ENCODE results near the gene GLI1. TPM values are rescaled to one million over a fixed set of nuclear protein-coding genes. Genes with fewer than 3 reads are reported as not detected.

GLI1 gene
- total RNA-seq, 5 donors from 2014 or later (not counting 1 experiment from before 2014, with no cell fraction given): 0.53 to 1.6 (median 0.82) TPM

DNA sequence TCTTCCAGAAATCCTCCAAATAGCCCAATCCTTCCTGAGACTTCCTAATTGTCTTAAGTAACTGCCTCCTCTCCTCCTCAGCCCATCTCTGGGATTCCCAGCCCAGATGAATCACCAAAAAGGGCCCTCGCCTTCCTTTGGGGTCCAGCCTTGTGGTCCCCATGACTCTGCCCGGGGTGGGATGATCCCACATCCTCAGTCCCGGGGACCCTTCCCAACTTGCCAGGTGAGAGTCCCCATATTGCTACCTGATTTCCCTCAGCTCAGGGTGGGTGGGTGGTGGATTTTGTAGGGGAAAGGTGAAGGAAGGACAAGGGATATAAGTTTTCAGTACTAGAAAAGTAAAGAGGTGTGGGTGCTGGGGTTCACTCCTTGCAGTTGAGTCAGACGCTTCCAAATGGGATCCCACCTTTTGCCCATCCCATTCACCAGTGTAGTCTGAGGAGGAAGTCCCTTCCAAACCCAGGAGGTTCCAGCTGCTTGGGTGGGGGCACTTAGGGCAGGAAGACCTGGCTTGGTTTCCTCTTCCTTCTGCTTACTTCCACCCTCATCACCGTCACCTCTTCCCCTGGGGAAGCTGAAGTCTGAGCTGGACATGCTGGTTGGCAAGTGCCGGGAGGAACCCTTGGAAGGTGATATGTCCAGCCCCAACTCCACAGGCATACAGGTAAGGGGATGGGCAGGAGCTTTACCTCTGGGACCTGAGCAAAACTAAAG, 5.6 kb downstream of the GLI1 start:
- H3K4me1 ChIP-seq (ENCODE audit: control insufficient read depth in 1 of 2, extremely low read depth in 1 of 2, insufficient read depth in 2 of 2, low read length in 2 of 2): peaks cover 16 to 31% of the 10 kb centered on the region in 2 experiments
- H3K27ac ChIP-seq (ENCODE audit: low read length): no peak overlapping the region
- peaks cover 10 to 19% of the 10 kb centered on the region in 2 donors for H3K36me3 ChIP-seq (ENCODE audit: control insufficient read depth in 2 of 2, extremely low read depth in 1 of 2, insufficient read depth in 1 of 2, low read length in 1 of 2)
- Mint-ChIP-seq H3K27me3 (peaks cover 0 to 15% of the 10 kb centered on the region in 2 donors), H3K9me3 (no peaks in the 10 kb centered on the region), H3K4me3 (peak overlapping the region in 1 of 3 donors; percentile 5), H3K4me1 (peaks cover 31 to 43% (median 40%) of the 10 kb centered on the region in 3 donors), H3K27ac (peak overlapping the region in 1 of 2 donors; percentile 17), H3K36me3 (peaks cover 26% of the 10 kb centered on the region)
- CTCF ChIA-PET: interaction anchor here in 1 of 2 donors (0.7 to 0.9 kb wide), 2 partner anchors 12 to 373 kb away, joined by 4 read pairs; no protein-coding TSS in a partner anchor
- no peak overlapping the region for H3K4me3 ChIP-seq (ENCODE audit: control insufficient read depth in 1 of 2, extremely low read depth in 1 of 2, low read length in 1 of 2)
- H3K27me3 ChIP-seq (replicated peaks in 1 of 2; ENCODE audit: control insufficient read depth in 2 of 2, extremely low read depth in 1 of 2, insufficient read depth in 2 of 2, low read length in 1 of 2): peaks cover 0 to 27% of the 10 kb centered on the region in 2 experiments
- DNase-seq: no peak
- H3K9me3 ChIP-seq: no peaks in the 10 kb centered on the region
- no CpG with 5 or more reads among the region's 6 CpGs for WGBS (ENCODE audit: insufficient coverage)
- POLR2A ChIA-PET: interaction anchor here (0.8 to 1.0 kb wide), 2 partner anchors 10 kb away, joined by 4 read pairs; no protein-coding TSS in a partner anchor
- ATAC-seq (replicated peaks in 1 of 4): no peak

DNA sequence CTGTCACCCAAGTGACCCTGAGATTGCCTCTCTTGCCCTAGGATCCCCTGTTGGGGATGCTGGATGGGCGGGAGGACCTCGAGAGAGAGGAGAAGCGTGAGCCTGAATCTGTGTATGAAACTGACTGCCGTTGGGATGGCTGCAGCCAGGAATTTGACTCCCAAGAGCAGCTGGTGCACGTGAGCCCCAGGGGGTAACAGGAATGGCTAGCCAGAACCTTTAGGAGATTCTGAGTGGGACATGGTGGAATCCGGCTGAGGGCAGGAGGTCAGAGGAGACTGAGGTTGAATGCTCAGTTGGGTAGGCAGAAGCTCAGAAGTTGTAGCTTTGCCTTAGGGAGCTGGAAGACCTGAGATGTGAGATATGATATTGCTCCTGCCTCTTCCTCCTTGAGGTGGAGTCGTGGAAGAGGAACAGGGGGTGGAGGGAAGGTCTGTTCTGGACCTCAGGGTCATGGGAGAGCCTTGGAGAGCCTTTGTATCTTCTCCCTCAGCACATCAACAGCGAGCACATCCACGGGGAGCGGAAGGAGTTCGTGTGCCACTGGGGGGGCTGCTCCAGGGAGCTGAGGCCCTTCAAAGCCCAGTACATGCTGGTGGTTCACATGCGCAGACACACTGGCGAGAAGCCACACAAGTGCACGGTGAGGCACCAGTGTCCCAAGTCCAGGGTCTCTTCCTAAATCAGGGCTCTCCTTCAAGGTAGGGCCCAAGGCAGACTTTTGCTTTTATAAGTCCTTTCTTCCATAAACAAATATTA, 6.3 kb downstream of the GLI1 start:
- 85% methylated on average over 13 of the region's 14 CpGs for WGBS (ENCODE audit: insufficient coverage)
- Mint-ChIP-seq H3K4me1 (peaks cover 27 to 36% (median 35%) of the 10 kb centered on the region in 3 donors), H3K9me3 (no peaks in the 10 kb centered on the region), H3K36me3 (peaks cover 26% of the 10 kb centered on the region), H3K4me3 (no peak overlapping the region), H3K27me3 (peaks cover 0 to 11% of the 10 kb centered on the region in 2 donors), H3K27ac (peak overlapping the region; percentile 17 to 37)
- POLR2A ChIA-PET: interaction anchor here (0.5 to 1.0 kb wide), 4 partner anchors 9 to 39 kb away, joined by 3 to 4 read pairs (median 4); no protein-coding TSS in a partner anchor
- H3K9me3 ChIP-seq: no peaks in the 10 kb centered on the region
- ATAC-seq (replicated peaks in 1 of 4) (no peak), DNase-seq (no peak)
- H3K4me3 ChIP-seq (ENCODE audit: control insufficient read depth in 1 of 2, extremely low read depth in 1 of 2, low read length in 1 of 2): no peak overlapping the region
- peaks cover 9 to 31% of the 10 kb centered on the region in 2 experiments for H3K4me1 ChIP-seq (ENCODE audit: control insufficient read depth in 1 of 2, extremely low read depth in 1 of 2, insufficient read depth in 2 of 2, low read length in 2 of 2)
- H3K36me3 ChIP-seq (ENCODE audit: control insufficient read depth in 2 of 2, extremely low read depth in 1 of 2, insufficient read depth in 1 of 2, low read length in 1 of 2): peaks cover 13 to 26% of the 10 kb centered on the region in 2 donors
- CTCF ChIA-PET: interaction anchor here in 1 of 2 donors (0.7 to 0.9 kb wide), 2 partner anchors 12 to 374 kb away, joined by 4 read pairs; no protein-coding TSS in a partner anchor
- no peak overlapping the region for H3K27ac ChIP-seq (ENCODE audit: low read length)
- peaks cover 0 to 20% of the 10 kb centered on the region in 2 experiments for H3K27me3 ChIP-seq (replicated peaks in 1 of 2; ENCODE audit: control insufficient read depth in 2 of 2, extremely low read depth in 1 of 2, insufficient read depth in 2 of 2, low read length in 1 of 2)

DNA sequence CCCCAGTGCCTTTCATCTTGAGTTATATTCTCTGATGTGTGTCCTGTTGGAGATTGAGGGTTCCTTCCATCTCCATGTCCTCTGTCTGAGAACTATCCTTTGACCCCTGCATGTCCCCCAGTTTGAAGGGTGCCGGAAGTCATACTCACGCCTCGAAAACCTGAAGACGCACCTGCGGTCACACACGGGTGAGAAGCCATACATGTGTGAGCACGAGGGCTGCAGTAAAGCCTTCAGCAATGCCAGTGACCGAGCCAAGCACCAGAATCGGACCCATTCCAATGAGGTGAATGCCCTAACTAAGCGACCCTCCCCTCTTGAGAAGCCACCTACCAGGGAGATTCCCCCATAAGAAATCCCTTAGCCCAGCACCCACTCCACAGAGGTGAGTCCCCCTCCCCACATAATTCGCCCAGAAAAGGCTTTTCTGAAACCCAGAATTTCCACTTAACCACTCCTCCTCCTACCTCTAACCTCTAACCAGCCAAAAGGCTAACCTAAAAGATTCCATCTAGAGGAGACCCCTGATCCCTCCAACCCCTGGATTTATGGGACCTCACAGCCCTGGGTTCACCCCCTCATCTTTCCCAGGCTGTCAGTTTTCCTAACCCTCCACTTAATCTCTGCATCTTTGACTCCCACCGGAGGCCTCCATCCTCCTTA, 7.8 kb downstream of the GLI1 start:
- H3K4me1 ChIP-seq (ENCODE audit: control insufficient read depth in 1 of 2, extremely low read depth in 1 of 2, insufficient read depth in 2 of 2, low read length in 2 of 2): peaks cover 2 to 30% of the 10 kb centered on the region in 2 experiments
- Mint-ChIP-seq H3K27me3 (peaks cover 0 to 5% of the 10 kb centered on the region in 2 donors), H3K9me3 (no peaks in the 10 kb centered on the region), H3K27ac (peak overlapping the region; percentile 55 to 65), H3K4me1 (peaks cover 26 to 38% (median 36%) of the 10 kb centered on the region in 3 donors), H3K4me3 (no peak overlapping the region), H3K36me3 (peaks cover 33% of the 10 kb centered on the region)
- no peak for DNase-seq
- ChIA-PET CTCF (no interaction called here), POLR2A (no interaction called here)
- H3K9me3 ChIP-seq: no peaks in the 10 kb centered on the region
- H3K4me3 ChIP-seq (ENCODE audit: control insufficient read depth in 1 of 2, extremely low read depth in 1 of 2, low read length in 1 of 2): no peak overlapping the region
- H3K27me3 ChIP-seq (replicated peaks in 1 of 2; ENCODE audit: control insufficient read depth in 2 of 2, extremely low read depth in 1 of 2, insufficient read depth in 2 of 2, low read length in 1 of 2): peaks cover 0 to 7% of the 10 kb centered on the region in 2 experiments
- ATAC-seq (replicated peaks in 1 of 4): no peak
- no peak overlapping the region for H3K27ac ChIP-seq (ENCODE audit: low read length)
- H3K36me3 ChIP-seq (ENCODE audit: control insufficient read depth in 2 of 2, extremely low read depth in 1 of 2, insufficient read depth in 1 of 2, low read length in 1 of 2): peaks cover 16 to 41% of the 10 kb centered on the region in 2 donors
- 95% methylated on average over 11 of the region's 12 CpGs for WGBS (ENCODE audit: insufficient coverage)

DNA sequence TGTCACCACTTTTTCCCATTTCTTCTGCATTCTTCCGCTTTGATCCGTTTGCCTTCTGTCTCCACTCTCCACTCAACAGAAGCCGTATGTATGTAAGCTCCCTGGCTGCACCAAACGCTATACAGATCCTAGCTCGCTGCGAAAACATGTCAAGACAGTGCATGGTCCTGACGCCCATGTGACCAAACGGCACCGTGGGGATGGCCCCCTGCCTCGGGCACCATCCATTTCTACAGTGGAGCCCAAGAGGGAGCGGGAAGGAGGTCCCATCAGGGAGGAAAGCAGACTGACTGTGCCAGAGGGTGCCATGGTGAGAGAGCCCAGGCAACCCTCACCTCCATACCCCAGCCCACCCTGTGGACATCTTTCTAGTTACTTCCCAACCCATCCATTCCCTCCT, 8.3 kb downstream of the GLI1 start:
- H3K4me3 ChIP-seq (ENCODE audit: control insufficient read depth in 1 of 2, extremely low read depth in 1 of 2, low read length in 1 of 2): no peak overlapping the region
- peaks cover 0 to 7% of the 10 kb centered on the region in 2 experiments for H3K27me3 ChIP-seq (replicated peaks in 1 of 2; ENCODE audit: control insufficient read depth in 2 of 2, extremely low read depth in 1 of 2, insufficient read depth in 2 of 2, low read length in 1 of 2)
- ATAC-seq (replicated peaks in 1 of 4) (no peak), DNase-seq (no peak)
- no peaks in the 10 kb centered on the region for H3K9me3 Mint-ChIP-seq
- H3K27ac ChIP-seq (ENCODE audit: low read length): no peak overlapping the region
- POLR2A ChIA-PET: no interaction called here
- H3K36me3 ChIP-seq (ENCODE audit: control insufficient read depth in 2 of 2, extremely low read depth in 1 of 2, insufficient read depth in 1 of 2, low read length in 1 of 2): peaks cover 16 to 46% of the 10 kb centered on the region in 2 donors
- peaks cover 38% of the 10 kb centered on the region for H3K36me3 Mint-ChIP-seq
- H3K4me1 Mint-ChIP-seq: peaks cover 26 to 38% (median 36%) of the 10 kb centered on the region in 3 donors
- peaks cover 0 to 29% of the 10 kb centered on the region in 2 experiments for H3K4me1 ChIP-seq (ENCODE audit: control insufficient read depth in 1 of 2, extremely low read depth in 1 of 2, insufficient read depth in 2 of 2, low read length in 2 of 2)
- H3K27ac Mint-ChIP-seq: peak overlapping the region; percentile 65 to 75
- H3K4me3 Mint-ChIP-seq: no peak overlapping the region
- H3K9me3 ChIP-seq: no peaks in the 10 kb centered on the region
- no peaks in the 10 kb centered on the region for H3K27me3 Mint-ChIP-seq
- CTCF ChIA-PET: interaction anchor here in 1 of 2 donors (0.6 kb wide), 1 partner anchor 8 kb away, joined by 6 read pairs; the partner anchor contains the start of gene GLI1
- 90% methylated on average over 10 of the region's 11 CpGs for WGBS (ENCODE audit: insufficient coverage)

DNA sequence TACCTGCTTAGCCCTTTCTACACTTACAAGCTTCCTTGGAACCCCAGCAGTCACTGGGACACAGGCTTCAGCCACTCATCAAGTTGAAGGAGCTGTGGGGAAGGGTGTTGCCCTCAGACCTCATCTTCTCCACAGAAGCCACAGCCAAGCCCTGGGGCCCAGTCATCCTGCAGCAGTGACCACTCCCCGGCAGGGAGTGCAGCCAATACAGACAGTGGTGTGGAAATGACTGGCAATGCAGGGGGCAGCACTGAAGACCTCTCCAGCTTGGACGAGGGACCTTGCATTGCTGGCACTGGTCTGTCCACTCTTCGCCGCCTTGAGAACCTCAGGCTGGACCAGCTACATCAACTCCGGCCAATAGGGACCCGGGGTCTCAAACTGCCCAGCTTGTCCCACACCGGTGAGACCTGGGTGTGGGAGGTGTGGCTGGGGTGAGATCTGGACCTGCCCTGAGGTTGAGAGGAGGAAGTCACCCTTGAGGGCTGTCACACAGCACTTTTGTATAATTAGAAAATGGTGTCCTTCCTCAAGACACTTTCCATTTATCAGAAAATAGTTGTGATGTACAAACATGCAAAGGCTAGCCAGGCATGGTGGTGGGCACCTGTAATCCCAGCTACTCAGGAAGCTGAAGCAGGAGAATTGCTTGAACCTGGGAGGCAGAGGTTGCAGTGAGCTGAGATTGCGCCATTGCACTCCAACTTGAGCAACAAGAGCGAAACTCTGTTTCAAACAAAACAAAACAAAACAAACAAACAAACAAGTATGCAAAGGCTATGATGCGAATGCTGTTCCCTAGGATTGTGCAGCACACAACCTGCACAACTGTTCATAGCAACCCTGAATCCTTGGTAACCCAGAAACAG, 9.9 kb downstream of the GLI1 start:
- Histone ChIP-seq H3K4me1 (ENCODE audit: control insufficient read depth in 1 of 2, extremely low read depth in 1 of 2, insufficient read depth in 2 of 2, low read length in 2 of 2) (peaks cover 0 to 41% of the 10 kb centered on the region in 2 experiments), H3K27me3 (replicated peaks in 1 of 2; ENCODE audit: control insufficient read depth in 2 of 2, extremely low read depth in 1 of 2, insufficient read depth in 2 of 2, low read length in 1 of 2) (peaks cover 0 to 2% of the 10 kb centered on the region in 2 experiments), H3K27ac (ENCODE audit: low read length) (no peak overlapping the region), H3K36me3 (ENCODE audit: control insufficient read depth in 2 of 2, extremely low read depth in 1 of 2, insufficient read depth in 1 of 2, low read length in 1 of 2) (peaks cover 16 to 59% of the 10 kb centered on the region in 2 donors), H3K4me3 (ENCODE audit: control insufficient read depth in 1 of 2, extremely low read depth in 1 of 2, low read length in 1 of 2) (no peak overlapping the region), H3K9me3 (no peaks in the 10 kb centered on the region)
- 92% methylated on average over 9 of the region's 10 CpGs for WGBS (ENCODE audit: insufficient coverage)
- POLR2A ChIA-PET: interaction anchor here in 1 of 2 donors (0.5 to 0.7 kb wide), 2 partner anchors 139 to 208 kb away, joined by 3 to 5 read pairs; no protein-coding TSS in a partner anchor
- Mint-ChIP-seq H3K4me3 (no peak overlapping the region), H3K9me3 (no peaks in the 10 kb centered on the region), H3K27ac (peak overlapping the region in 1 of 2 donors; percentile 11), H3K27me3 (no peaks in the 10 kb centered on the region), H3K36me3 (peaks cover 51% of the 10 kb centered on the region), H3K4me1 (peaks cover 35 to 52% (median 44%) of the 10 kb centered on the region in 3 donors)
- DNase-seq: no peak
- no peak for ATAC-seq (replicated peaks in 1 of 4)
- CTCF ChIA-PET: no interaction called here
